ENCODE results near the gene CDH22.

DNA sequence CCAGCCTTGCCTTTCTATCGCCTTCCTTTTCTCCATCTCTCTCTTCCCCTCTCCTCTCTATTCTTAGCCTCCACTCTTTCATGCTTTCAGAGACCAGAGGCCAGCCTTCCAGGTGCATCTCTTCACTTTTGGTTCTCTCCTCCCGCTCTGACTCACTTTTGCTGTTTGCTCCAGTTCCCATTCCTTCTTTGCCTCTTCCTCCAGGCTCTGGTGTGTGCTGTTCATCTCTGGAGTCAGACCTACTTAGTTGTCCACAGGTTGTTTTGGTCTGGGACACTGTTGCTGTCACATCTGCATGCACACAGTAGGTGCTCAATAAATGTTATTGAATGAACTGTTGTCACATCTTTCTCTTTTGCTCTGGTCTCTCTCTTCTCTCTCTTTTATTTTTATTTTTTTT is 1.6 kb upstream of the CDH22 start:
- TF ChIP-seq POLR2AphosphoS5 (IDR thresholded peaks at IDR 0.05; ENCODE audit: low read depth) (no peak), CTCF (conservative IDR thresholded peaks at IDR 0.05; ENCODE audit: low read depth in 2 of 2) (no peak), EZH2 (IDR thresholded peaks at IDR 0.05; ENCODE audit: low read depth, unreplicated experiment) (no peak), EZH2phosphoT487 (IDR thresholded peaks at IDR 0.05; ENCODE audit: unreplicated experiment) (no peak), STAT1 (IDR thresholded peaks at IDR 0.05; ENCODE audit: unreplicated experiment) (no peak), JUNB (IDR thresholded peaks at IDR 0.05; ENCODE audit: unreplicated experiment) (no peak), CREB1 (CRISPR knock-in tag; IDR thresholded peaks at IDR 0.05; ENCODE audit: low read depth) (no peak), REST (IDR thresholded peaks at IDR 0.05; ENCODE audit: unreplicated experiment) (no peak)
- TF ChIP-seq, protein P1, sequence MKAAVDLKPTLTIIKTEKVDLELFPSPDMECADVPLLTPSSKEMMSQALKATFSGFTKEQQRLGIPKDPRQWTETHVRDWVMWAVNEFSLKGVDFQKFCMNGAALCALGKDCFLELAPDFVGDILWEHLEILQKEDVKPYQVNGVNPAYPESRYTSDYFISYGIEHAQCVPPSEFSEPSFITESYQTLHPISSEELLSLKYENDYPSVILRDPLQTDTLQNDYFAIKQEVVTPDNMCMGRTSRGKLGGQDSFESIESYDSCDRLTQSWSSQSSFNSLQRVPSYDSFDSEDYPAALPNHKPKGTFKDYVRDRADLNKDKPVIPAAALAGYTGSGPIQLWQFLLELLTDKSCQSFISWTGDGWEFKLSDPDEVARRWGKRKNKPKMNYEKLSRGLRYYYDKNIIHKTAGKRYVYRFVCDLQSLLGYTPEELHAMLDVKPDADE (IDR thresholded peaks at IDR 0.05): no peak

Measured in GM23338 (cell line).